HEK293 (cell line): ENCODE measurements around the gene FICD.

Source experiments
- BCL11A ChIP-seq: fragments of 450-650 bp; formaldehyde crosslinking; IDR thresholded peaks from 2 replicates; pipeline ENCODE4 v1.5.1; 2016; ENCODE audit warnings: low read depth, missing biosample characterization, missing genetic modification characterization
- KLF10 ChIP-seq: fragments of 450-650 bp; IDR thresholded peaks from 2 replicates; pipeline ENCODE4 v1.5.1; 2018; ENCODE audit warnings: missing biosample characterization, mild to moderate bottlenecking, missing genetic modification characterization
- KLF9 ChIP-seq: fragments of 450-650 bp; formaldehyde crosslinking; IDR thresholded peaks from 2 replicates; pipeline ENCODE4 v1.5.1; 2016; ENCODE audit warnings: missing biosample characterization, missing genetic modification characterization, low read depth
- SP3 ChIP-seq: fragments of 450-650 bp; formaldehyde crosslinking; IDR thresholded peaks from 2 replicates; pipeline ENCODE4 v1.5.1; 2016; ENCODE audit warnings: missing biosample characterization, missing genetic modification characterization
- TCF7L2 ChIP-seq: IDR thresholded peaks from 2 replicates; pipeline ENCODE4 v1.6.1; 2011; ENCODE audit warnings: low read depth, mild to moderate bottlenecking, inconsistent platforms, low read length, moderate library complexity, borderline replicate concordance
- ZBTB26 ChIP-seq: fragments of 450-650 bp; formaldehyde crosslinking; optimal IDR thresholded peaks from 2 replicates; pipeline ENCODE3; 2016; ENCODE audit warnings: missing biosample characterization, mild to moderate bottlenecking, missing genetic modification characterization
- ZNF558 ChIP-seq: fragments of 450-650 bp; formaldehyde crosslinking; IDR thresholded peaks from 2 replicates; pipeline ENCODE4 v1.5.1; 2016; ENCODE audit warnings: missing biosample characterization, missing genetic modification characterization
- ZNF600 ChIP-seq: fragments of 450-650 bp; formaldehyde crosslinking; IDR thresholded peaks from 2 replicates; pipeline ENCODE4 v1.5.1; 2016; ENCODE audit warnings: missing biosample characterization, missing genetic modification characterization
- ZNF707 ChIP-seq: fragments of 450-650 bp; formaldehyde crosslinking; IDR thresholded peaks from 2 replicates; pipeline ENCODE4 v1.5.1; 2016; ENCODE audit warnings: missing biosample characterization, missing genetic modification characterization
- ZSCAN5A ChIP-seq: fragments of 450-650 bp; formaldehyde crosslinking; IDR thresholded peaks from 2 replicates; pipeline ENCODE4 v1.5.1; 2016; ENCODE audit warnings: missing biosample characterization, missing genetic modification characterization
- TF ChIP-seq, protein P1 (sequence below): fragments of 450-650 bp; formaldehyde crosslinking; IDR thresholded peaks from 2 replicates; pipeline ENCODE4 v1.5.1; 2016; ENCODE audit warnings: missing biosample characterization, missing genetic modification characterization
- TF ChIP-seq, protein P2 (sequence below): fragments of 450-650 bp; formaldehyde crosslinking; IDR thresholded peaks from 2 replicates; pipeline ENCODE4 v1.5.1; 2016; ENCODE audit warnings: missing biosample characterization, missing genetic modification characterization

DNA sequence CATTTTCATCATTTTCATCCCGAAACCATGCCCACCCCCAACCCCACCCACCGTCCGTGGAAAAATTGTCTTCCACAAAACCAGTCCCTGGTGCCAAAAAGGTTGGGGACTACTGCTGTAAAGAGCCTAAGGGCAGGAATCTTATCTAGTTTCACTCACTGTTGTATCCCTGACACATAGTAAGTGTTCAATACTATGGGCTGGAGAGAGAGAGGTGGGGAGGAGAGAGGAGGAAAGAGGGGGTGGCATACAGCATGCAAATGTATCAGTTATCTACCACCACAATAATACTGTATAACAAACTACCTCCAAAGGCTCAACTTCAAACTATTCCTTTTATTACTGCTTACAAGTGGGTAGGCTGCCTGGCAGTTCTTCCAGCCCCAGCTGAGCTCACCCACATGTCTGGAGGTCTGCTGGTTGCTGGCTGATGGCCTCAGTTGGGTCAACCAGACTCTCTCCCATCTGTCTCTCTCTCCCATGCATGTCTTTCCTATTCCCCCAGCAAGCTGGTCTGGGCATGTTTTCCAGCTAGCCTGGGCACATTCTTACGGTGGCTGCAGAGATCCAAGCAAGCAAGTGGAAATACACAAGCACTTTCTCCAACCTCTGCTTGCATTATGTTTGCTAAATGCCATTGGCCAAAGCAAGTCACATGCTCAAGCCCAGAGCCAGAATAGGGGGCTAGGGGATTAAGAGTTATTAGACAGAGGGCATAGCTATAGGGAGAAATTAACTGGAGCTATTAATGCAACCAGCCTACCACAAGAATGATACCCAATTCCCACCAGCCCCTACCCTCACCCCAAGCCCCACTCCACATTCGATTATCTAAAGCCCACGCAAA lies 31.6 kb upstream of the FICD start:
- TF ChIP-seq, protein P1, sequence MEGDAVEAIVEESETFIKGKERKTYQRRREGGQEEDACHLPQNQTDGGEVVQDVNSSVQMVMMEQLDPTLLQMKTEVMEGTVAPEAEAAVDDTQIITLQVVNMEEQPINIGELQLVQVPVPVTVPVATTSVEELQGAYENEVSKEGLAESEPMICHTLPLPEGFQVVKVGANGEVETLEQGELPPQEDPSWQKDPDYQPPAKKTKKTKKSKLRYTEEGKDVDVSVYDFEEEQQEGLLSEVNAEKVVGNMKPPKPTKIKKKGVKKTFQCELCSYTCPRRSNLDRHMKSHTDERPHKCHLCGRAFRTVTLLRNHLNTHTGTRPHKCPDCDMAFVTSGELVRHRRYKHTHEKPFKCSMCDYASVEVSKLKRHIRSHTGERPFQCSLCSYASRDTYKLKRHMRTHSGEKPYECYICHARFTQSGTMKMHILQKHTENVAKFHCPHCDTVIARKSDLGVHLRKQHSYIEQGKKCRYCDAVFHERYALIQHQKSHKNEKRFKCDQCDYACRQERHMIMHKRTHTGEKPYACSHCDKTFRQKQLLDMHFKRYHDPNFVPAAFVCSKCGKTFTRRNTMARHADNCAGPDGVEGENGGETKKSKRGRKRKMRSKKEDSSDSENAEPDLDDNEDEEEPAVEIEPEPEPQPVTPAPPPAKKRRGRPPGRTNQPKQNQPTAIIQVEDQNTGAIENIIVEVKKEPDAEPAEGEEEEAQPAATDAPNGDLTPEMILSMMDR (tag by site-specific recombination) = no peak
- TF ChIP-seq ZNF600 (tag by site-specific recombination) (no peak), BCL11A (no peak), ZBTB26 (tag by site-specific recombination) (no peak), ZSCAN5A (tag by site-specific recombination) (no peak), KLF10 (tag by site-specific recombination) (no peak), TCF7L2 (no peak), KLF9 (no peak), ZNF558 (no peak), ZNF707 (tag by site-specific recombination) (no peak), SP3 (no peak)
- TF ChIP-seq, protein P2, sequence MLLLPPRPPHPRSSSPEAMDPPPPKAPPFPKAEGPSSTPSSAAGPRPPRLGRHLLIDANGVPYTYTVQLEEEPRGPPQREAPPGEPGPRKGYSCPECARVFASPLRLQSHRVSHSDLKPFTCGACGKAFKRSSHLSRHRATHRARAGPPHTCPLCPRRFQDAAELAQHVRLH (tag by site-specific recombination) = no peak
